Endothelial cell of umbilical vein (primary cell): Measurements from ENCODE around the gene KCTD1.

Experiments used
- CTCF ChIP-seq, 2 donors: IDR thresholded peaks; 1 replicate in 1 of 2; 2 replicates in 1 of 2; pipeline ENCODE4 v1.5.1; 2011; ENCODE audit warnings: low read length in 2 of 2, mild to moderate bottlenecking in 2 of 2, moderate library complexity in 2 of 2, control low read depth in 1 of 2, inconsistent platforms in 1 of 2, low read depth in 1 of 2; ENCODE audit not compliant: insufficient read depth in 1 of 2; ENCODE audit errors: extremely low read depth in 1 of 2
- EZH2 ChIP-seq: IDR thresholded peaks from 2 replicates; pipeline ENCODE4 v1.6.1; 2012; ENCODE audit warnings: borderline replicate concordance, low read depth, mild to moderate bottlenecking, moderate library complexity, low read length, inconsistent platforms; ENCODE audit not compliant: severe bottlenecking
- FOS ChIP-seq: IDR thresholded peaks from 2 replicates; pipeline ENCODE4 v1.6.1; 2011; ENCODE audit warnings: mild to moderate bottlenecking, low read length, moderate library complexity, borderline replicate concordance; ENCODE audit not compliant: insufficient read depth
- GATA2 ChIP-seq: IDR thresholded peaks from 2 replicates; pipeline ENCODE4 v1.7.0; 2011; ENCODE audit warnings: low read depth, mild to moderate bottlenecking, moderate library complexity, mixed read lengths, low read length; ENCODE audit not compliant: insufficient read length, insufficient read depth
- JUN ChIP-seq: IDR thresholded peaks from 2 replicates; pipeline ENCODE4 v1.6.1; 2011; ENCODE audit warnings: borderline replicate concordance, low read depth; ENCODE audit not compliant: insufficient read length, insufficient read depth
- MAX ChIP-seq: IDR thresholded peaks from 2 replicates; pipeline ENCODE4 v1.6.1; 2011; ENCODE audit not compliant: insufficient read depth, insufficient read length
- MYC ChIP-seq: IDR thresholded peaks from one replicate; pipeline ENCODE4 v1.6.1; 2011; ENCODE audit warnings: mild to moderate bottlenecking, low read depth, low read length
- POLR2A ChIP-seq: IDR thresholded peaks from 2 replicates; pipeline ENCODE4 v1.6.1; 2012; ENCODE audit warnings: low read depth, mild to moderate bottlenecking, control low read depth, low read length
- POLR2AphosphoS5 ChIP-seq: IDR thresholded peaks from 2 replicates; pipeline ENCODE4 v1.6.1; 2012; ENCODE audit warnings: low read depth, mild to moderate bottlenecking, control low read depth, low read length, moderate library complexity; ENCODE audit not compliant: insufficient read depth

GRCh38 chr18:26429535-26430226 is 118.7 kb downstream of the KCTD1 start:
- TF ChIP-seq MAX (no peak), EZH2 (no peak), CTCF (IDR thresholded peaks at IDR 0.05; ENCODE audit: extremely low read depth in 1 of 2, insufficient read depth in 1 of 2, low read depth in 1 of 2, low read length in 2 of 2) (no peak), POLR2AphosphoS5 (no peak), POLR2A (no peak), GATA2 (no peak), FOS (no peak), JUN (no peak), MYC (no peak)
